GM06990 (cell line): ENCODE measurements around the gene LTF.
A peak's percentile ranks its signal among the peaks of the same experiment; 100 is the strongest.
"Not testable (repeated sequence)": the region's sequence is repeated elsewhere in the genome, so short reads cannot be mapped to it uniquely, and the experiment has no call there.

ENCODE experiments used
- DNase-seq: peaks from one replicate; pipeline ENCODE4 v3.0.0-alpha.2; 2011; ENCODE audit not compliant: insufficient read length; ENCODE audit errors: extremely low read depth
- H3K27me3 ChIP-seq: replicated peaks from 2 replicates; pipeline ENCODE4 v1.6.0; 2011; ENCODE audit warnings: low read length; ENCODE audit not compliant: control insufficient read depth, insufficient read depth
- H3K36me3 ChIP-seq: 2 replicates; pipeline ENCODE4 v1.5.1; 2011; ENCODE audit warnings: low read length; ENCODE audit not compliant: control insufficient read depth, insufficient read depth
- H3K4me3 ChIP-seq: replicated peaks from 2 replicates; pipeline ENCODE4 v1.5.1; 2011; ENCODE audit warnings: low read depth, mild to moderate bottlenecking, control low read depth, low read length
- TF ChIP-seq, protein P1 (sequence below): IDR thresholded peaks from 2 replicates; pipeline ENCODE4 v1.5.1; 2011; ENCODE audit warnings: low read length, control low read depth, mild to moderate bottlenecking, inconsistent platforms; ENCODE audit not compliant: insufficient read depth, poor library complexity, severe bottlenecking

The LTF gene

DNA sequence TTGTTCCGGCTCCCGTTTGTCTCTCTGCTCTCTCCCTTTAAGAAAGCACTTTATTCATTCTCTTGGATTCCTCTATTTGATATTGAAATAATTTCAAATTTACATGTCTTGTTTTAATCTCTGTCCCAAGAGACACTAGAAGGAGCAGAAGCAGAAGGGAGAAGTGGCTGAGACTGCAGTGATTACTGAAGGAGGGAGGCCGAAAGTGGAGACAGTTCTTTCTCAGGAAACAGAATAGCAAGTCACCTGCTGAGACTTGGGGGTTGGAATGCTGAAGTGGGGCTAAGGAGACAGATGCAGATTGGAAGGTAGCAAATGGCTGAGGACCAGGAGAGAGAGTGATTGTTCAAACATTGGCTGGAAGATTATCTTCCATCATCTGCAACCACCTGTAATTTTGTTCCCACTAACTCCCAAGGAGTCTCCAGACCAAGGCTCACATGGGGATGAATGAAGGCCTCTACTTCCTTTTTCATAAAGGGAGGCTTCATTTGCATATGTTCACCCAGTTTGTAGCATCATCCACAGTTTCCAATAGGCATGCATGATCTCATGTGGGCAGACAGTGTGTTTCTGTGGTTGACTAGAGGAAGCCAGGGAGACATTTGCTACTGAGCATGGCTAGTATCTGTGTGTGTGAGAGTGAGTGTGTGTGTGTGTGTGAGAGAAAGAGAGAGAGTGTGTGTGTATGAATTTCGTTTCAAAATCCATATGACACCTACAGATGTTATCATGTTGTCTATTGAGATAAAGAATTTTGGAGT, 24.0 kb downstream of the LTF start:
- Histone ChIP-seq H3K27me3 (no peaks in the 10 kb centered on the region; the same call in none of the 2 replicates), H3K4me3 (no peak overlapping the region), H3K36me3 (no peaks in the 10 kb centered on the region)
- TF ChIP-seq, protein P1, sequence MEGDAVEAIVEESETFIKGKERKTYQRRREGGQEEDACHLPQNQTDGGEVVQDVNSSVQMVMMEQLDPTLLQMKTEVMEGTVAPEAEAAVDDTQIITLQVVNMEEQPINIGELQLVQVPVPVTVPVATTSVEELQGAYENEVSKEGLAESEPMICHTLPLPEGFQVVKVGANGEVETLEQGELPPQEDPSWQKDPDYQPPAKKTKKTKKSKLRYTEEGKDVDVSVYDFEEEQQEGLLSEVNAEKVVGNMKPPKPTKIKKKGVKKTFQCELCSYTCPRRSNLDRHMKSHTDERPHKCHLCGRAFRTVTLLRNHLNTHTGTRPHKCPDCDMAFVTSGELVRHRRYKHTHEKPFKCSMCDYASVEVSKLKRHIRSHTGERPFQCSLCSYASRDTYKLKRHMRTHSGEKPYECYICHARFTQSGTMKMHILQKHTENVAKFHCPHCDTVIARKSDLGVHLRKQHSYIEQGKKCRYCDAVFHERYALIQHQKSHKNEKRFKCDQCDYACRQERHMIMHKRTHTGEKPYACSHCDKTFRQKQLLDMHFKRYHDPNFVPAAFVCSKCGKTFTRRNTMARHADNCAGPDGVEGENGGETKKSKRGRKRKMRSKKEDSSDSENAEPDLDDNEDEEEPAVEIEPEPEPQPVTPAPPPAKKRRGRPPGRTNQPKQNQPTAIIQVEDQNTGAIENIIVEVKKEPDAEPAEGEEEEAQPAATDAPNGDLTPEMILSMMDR: no peak
- DNase-seq: peak; percentile 28

- no peaks in the 10 kb centered on the region; the same call in none of the 2 replicates for H3K27me3 ChIP-seq
- no peaks in the 10 kb centered on the region for H3K36me3 ChIP-seq
- TF ChIP-seq, protein P1: no peak
- DNase-seq: no peak
- no peak overlapping the region for H3K4me3 ChIP-seq
Measured at GRCh38 chr3:46438831-46439230, 25.9 kb downstream of the LTF start.

DNA sequence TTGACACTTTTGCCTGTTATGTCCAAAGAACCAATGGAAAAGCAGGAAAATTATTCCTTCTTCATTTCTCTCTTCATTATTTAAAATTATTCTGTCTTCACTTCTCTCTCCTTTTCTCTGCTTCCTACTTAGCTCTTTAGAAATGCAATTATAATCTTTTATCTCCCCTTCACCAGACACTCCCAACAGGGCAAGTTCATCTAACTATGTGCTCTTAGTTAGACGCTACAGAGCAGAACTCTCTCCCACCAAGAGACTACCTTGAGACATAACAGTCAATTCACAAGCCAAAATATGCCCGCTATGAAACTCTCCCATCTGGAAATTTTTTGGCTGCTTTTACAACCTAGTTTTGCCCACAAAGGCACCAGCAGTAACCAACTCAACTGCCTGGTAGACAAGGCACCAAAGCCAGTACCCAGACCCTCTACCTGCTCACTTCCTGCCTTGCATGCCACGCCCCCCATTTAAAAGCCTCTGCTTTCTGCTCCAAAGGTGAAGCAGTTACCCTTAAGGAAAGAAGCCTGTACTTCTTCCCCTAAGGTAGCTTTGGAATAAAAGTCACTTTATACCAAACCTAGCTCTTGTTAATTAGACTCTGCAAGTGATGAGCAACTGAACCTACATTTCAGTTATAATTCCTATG, 29.5 kb downstream of the LTF start:
- Histone ChIP-seq H3K27me3 (no peaks in the 10 kb centered on the region; the same call in none of the 2 replicates), H3K36me3 (no peaks in the 10 kb centered on the region), H3K4me3 (no peak overlapping the region)
- TF ChIP-seq, protein P1: no peak
- DNase-seq: no peak

- Histone ChIP-seq H3K4me3 (no peak overlapping the region), H3K27me3 (no peaks in the 10 kb centered on the region; the same call in none of the 2 replicates), H3K36me3 (no peaks in the 10 kb centered on the region)
- TF ChIP-seq, protein P1: no peak
- no peak for DNase-seq
Measured at GRCh38 chr3:46433841-46434240, 30.9 kb downstream of the LTF start.

- not testable (repeated sequence) for H3K36me3 ChIP-seq, H3K27me3 ChIP-seq, DNase-seq, H3K4me3 ChIP-seq
Measured at GRCh38 chr3:46433118-46433517, 31.6 kb downstream of the LTF start.

DNA sequence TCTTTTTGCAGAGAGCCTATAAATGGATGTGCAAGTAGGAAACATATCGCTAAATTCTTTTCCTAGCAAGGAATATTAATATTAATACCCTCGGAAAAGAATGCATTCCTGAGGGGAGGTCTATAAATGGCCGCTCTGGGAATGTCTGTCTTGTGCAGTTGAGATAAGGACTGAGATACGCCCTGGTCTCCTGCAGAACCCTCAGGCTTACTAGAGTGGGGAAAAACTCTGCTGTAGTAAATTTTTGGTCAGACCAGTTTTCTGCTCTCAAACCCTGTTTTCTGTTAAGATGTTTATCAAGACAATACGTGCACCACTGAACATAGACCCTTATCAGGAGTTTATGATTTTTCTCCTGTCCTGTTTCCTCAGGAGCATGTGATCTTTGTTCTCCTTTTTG, 32.8 kb downstream of the LTF start:
- DNase-seq, H3K36me3 ChIP-seq, H3K4me3 ChIP-seq, H3K27me3 ChIP-seq: not testable (repeated sequence)

- H3K4me3 ChIP-seq, H3K27me3 ChIP-seq, DNase-seq, H3K36me3 ChIP-seq: not testable (repeated sequence)
Measured at GRCh38 chr3:46430879-46431278, 33.8 kb downstream of the LTF start.
